ENCODE results near the gene KRTAP4-9. TPM values are rescaled to one million over a fixed set of nuclear protein-coding genes. Genes with fewer than 3 reads are reported as not detected.
"Not testable (repeated sequence)": the region's sequence is repeated elsewhere in the genome, so short reads cannot be mapped to it uniquely, and the experiment has no call there.

The KRTAP4-9 gene
- total and polyA plus RNA-seq, 7 experiments from 2014 or later: not detected

- H3K4me3 ChIP-seq (ENCODE audit: low read length); DNase-seq; ATAC-seq; intact Hi-C loops (cut with micrococcal nuclease); H3K4me1 ChIP-seq (ENCODE audit: control insufficient read depth in 2 of 2, insufficient read depth in 2 of 2, low read length in 2 of 2); H3K27me3 ChIP-seq (ENCODE audit: control insufficient read depth in 2 of 2, insufficient read depth in 2 of 2, low read length in 2 of 2); H3K27ac ChIP-seq (ENCODE audit: low read depth, low read length); POLR2A ChIA-PET; H3K27me3 Mint-ChIP-seq; H3K36me3 ChIP-seq (ENCODE audit: control insufficient read depth in 2 of 3, insufficient read depth in 3 of 3, low read length in 3 of 3); H3K4me3 Mint-ChIP-seq; CTCF ChIA-PET: not testable (repeated sequence)
- Mint-ChIP-seq H3K4me1 (peaks cover 0 to 10% (median 1%) of the 10 kb centered on the region in 7 donors), H3K27ac (peak overlapping the region in 1 of 9 donors; percentile 12), H3K9me3 (peaks cover 13 to 56% (median 29%) of the 10 kb centered on the region in 11 donors), H3K36me3 (peaks cover 2 to 43% (median 28%) of the 10 kb centered on the region in 5 donors)
- peaks cover 0 to 11% (median 0%) of the 10 kb centered on the region in 3 experiments for H3K9me3 ChIP-seq (ENCODE audit: control insufficient read depth in 2 of 3, low read length in 3 of 3)
Measured at GRCh38 chr17:41139865-41140264, 34.7 kb downstream of the KRTAP4-9 start.

GRCh38 chr17:41140360-41141131 is 35.4 kb downstream of the KRTAP4-9 start, which contains the start of gene KRTAP4-6:
Gene KRTAP4-6 (minus strand): TSS chr17:41140544. CDS start chr17:41140487, 57 bp downstream.
- POLR2A ChIA-PET: interaction anchor here (0.5 kb wide), 1 partner anchor 1613 kb away, joined by 3 read pairs; no protein-coding TSS in a partner anchor

GRCh38 chr17:41141361-41141760 is 36.2 kb downstream of the KRTAP4-9 start:
- Histone ChIP-seq H3K27ac (ENCODE audit: low read depth, low read length) (no peak overlapping the region), H3K4me3 (ENCODE audit: low read length) (no peak overlapping the region), H3K4me1 (ENCODE audit: control insufficient read depth in 2 of 2, insufficient read depth in 2 of 2, low read length in 2 of 2) (no peaks in the 10 kb centered on the region), H3K27me3 (ENCODE audit: control insufficient read depth in 2 of 2, insufficient read depth in 2 of 2, low read length in 2 of 2) (no peaks in the 10 kb centered on the region), H3K36me3 (ENCODE audit: control insufficient read depth in 2 of 3, insufficient read depth in 3 of 3, low read length in 3 of 3) (no peaks in the 10 kb centered on the region), H3K9me3 (ENCODE audit: control insufficient read depth in 2 of 3, low read length in 3 of 3) (peaks cover 0 to 11% (median 0%) of the 10 kb centered on the region in 3 experiments)
- H3K27me3 Mint-ChIP-seq: peaks cover 0 to 5% (median 4%) of the 10 kb centered on the region in 5 donors
- ChIA-PET CTCF (interaction anchor here (0.6 kb wide), 1 partner anchor 410 kb away, joined by 3 read pairs; no protein-coding TSS in a partner anchor), POLR2A (no interaction called here)
- no peak for DNase-seq
- H3K27ac Mint-ChIP-seq: no peak overlapping the region
- peaks cover 0 to 6% (median 2%) of the 10 kb centered on the region in 7 donors for H3K4me1 Mint-ChIP-seq
- peaks cover 13 to 61% (median 29%) of the 10 kb centered on the region in 11 donors for H3K9me3 Mint-ChIP-seq
- H3K36me3 Mint-ChIP-seq: peaks cover 2 to 43% (median 28%) of the 10 kb centered on the region in 5 donors
- intact Hi-C loops (cut with micrococcal nuclease): no loop called here
- H3K4me3 Mint-ChIP-seq: no peak overlapping the region
- ATAC-seq: no peak

More at GRCh38 chr17:41140360-41141131, 35.4 kb downstream of the KRTAP4-9 start, which contains the start of gene KRTAP4-6:
- ATAC-seq (no peak), DNase-seq (no peak)
- H3K27me3 ChIP-seq (ENCODE audit: control insufficient read depth in 2 of 2, insufficient read depth in 2 of 2, low read length in 2 of 2): no peaks in the 10 kb centered on the region
- H3K4me1 ChIP-seq (ENCODE audit: control insufficient read depth in 2 of 2, insufficient read depth in 2 of 2, low read length in 2 of 2): no peaks in the 10 kb centered on the region
- intact Hi-C loops (cut with micrococcal nuclease): no loop called here
- H3K27ac ChIP-seq (ENCODE audit: low read depth, low read length): no peak within 1 kb of the TSS
- Mint-ChIP-seq H3K9me3 (peaks cover 13 to 61% (median 29%) of the 10 kb centered on the region in 11 donors), H3K27me3 (peaks cover 0 to 5% (median 4%) of the 10 kb centered on the region in 5 donors), H3K27ac (peak within 1 kb of the TSS in 1 of 9 donors; percentile 12), H3K36me3 (peaks cover 2 to 43% (median 28%) of the 10 kb centered on the region in 5 donors), H3K4me1 (peaks cover 0 to 9% (median 1%) of the 10 kb centered on the region in 7 donors), H3K4me3 (no peak within 1 kb of the TSS)
- H3K36me3 ChIP-seq (ENCODE audit: control insufficient read depth in 2 of 3, insufficient read depth in 3 of 3, low read length in 3 of 3): no peaks in the 10 kb centered on the region
- no peak within 1 kb of the TSS for H3K4me3 ChIP-seq (ENCODE audit: low read length)
- CTCF ChIA-PET: interaction anchor here (0.6 kb wide), 1 partner anchor 411 kb away, joined by 3 read pairs; no protein-coding TSS in a partner anchor
- H3K9me3 ChIP-seq (ENCODE audit: control insufficient read depth in 2 of 3, low read length in 3 of 3): peaks cover 0 to 11% (median 0%) of the 10 kb centered on the region in 3 experiments

- Mint-ChIP-seq H3K4me1 (peaks cover 0 to 8% (median 4%) of the 10 kb centered on the region in 7 donors), H3K36me3 (peaks cover 0 to 27% (median 16%) of the 10 kb centered on the region in 5 donors), H3K9me3 (peaks cover 9 to 47% (median 21%) of the 10 kb centered on the region in 11 donors), H3K4me3 (no peak overlapping the region), H3K27me3 (peaks cover 0 to 8% (median 0%) of the 10 kb centered on the region in 5 donors), H3K27ac (no peak overlapping the region)
- H3K27me3 ChIP-seq (ENCODE audit: control insufficient read depth in 2 of 2, insufficient read depth in 2 of 2, low read length in 2 of 2): no peaks in the 10 kb centered on the region
- DNase-seq (no peak), ATAC-seq (no peak)
- H3K4me1 ChIP-seq (ENCODE audit: control insufficient read depth in 2 of 2, insufficient read depth in 2 of 2, low read length in 2 of 2): no peaks in the 10 kb centered on the region
- H3K4me3 ChIP-seq (ENCODE audit: low read length): no peak overlapping the region
- H3K27ac ChIP-seq (ENCODE audit: low read depth, low read length): no peak overlapping the region
- intact Hi-C loops (cut with micrococcal nuclease): no loop called here
- no peaks in the 10 kb centered on the region for H3K36me3 ChIP-seq (ENCODE audit: control insufficient read depth in 2 of 3, insufficient read depth in 3 of 3, low read length in 3 of 3)
- CTCF ChIA-PET: no interaction called here
- POLR2A ChIA-PET: no interaction called here
- H3K9me3 ChIP-seq (ENCODE audit: control insufficient read depth in 2 of 3, low read length in 3 of 3): peaks cover 0 to 11% (median 0%) of the 10 kb centered on the region in 3 experiments
Measured at GRCh38 chr17:41144846-41145245, 39.7 kb downstream of the KRTAP4-9 start.

GRCh38 chr17:41145261-41145660 is 40.1 kb downstream of the KRTAP4-9 start:
- peaks cover 9 to 44% (median 21%) of the 10 kb centered on the region in 11 donors for H3K9me3 Mint-ChIP-seq
- DNase-seq (no peak), ATAC-seq (no peak)
- H3K36me3 Mint-ChIP-seq: peaks cover 0 to 26% (median 16%) of the 10 kb centered on the region in 5 donors
- H3K9me3 ChIP-seq (ENCODE audit: control insufficient read depth in 2 of 3, low read length in 3 of 3): peaks cover 0 to 8% (median 0%) of the 10 kb centered on the region in 3 experiments
- no peaks in the 10 kb centered on the region for H3K4me1 ChIP-seq (ENCODE audit: control insufficient read depth in 2 of 2, insufficient read depth in 2 of 2, low read length in 2 of 2)
- H3K27me3 ChIP-seq (ENCODE audit: control insufficient read depth in 2 of 2, insufficient read depth in 2 of 2, low read length in 2 of 2): no peaks in the 10 kb centered on the region
- no peak overlapping the region for H3K4me3 ChIP-seq (ENCODE audit: low read length)
- peaks cover 0 to 8% (median 0%) of the 10 kb centered on the region in 5 donors for H3K27me3 Mint-ChIP-seq
- CTCF ChIA-PET: no interaction called here
- peaks cover 0 to 8% (median 4%) of the 10 kb centered on the region in 7 donors for H3K4me1 Mint-ChIP-seq
- H3K36me3 ChIP-seq (ENCODE audit: control insufficient read depth in 2 of 3, insufficient read depth in 3 of 3, low read length in 3 of 3): no peaks in the 10 kb centered on the region
- intact Hi-C loops (cut with micrococcal nuclease): no loop called here
- no peak overlapping the region for H3K27ac ChIP-seq (ENCODE audit: low read depth, low read length)
- POLR2A ChIA-PET: no interaction called here
- H3K27ac Mint-ChIP-seq: no peak overlapping the region
- no peak overlapping the region for H3K4me3 Mint-ChIP-seq

GRCh38 chr17:41147531-41148204 is 42.5 kb downstream of the KRTAP4-9 start:
- intact Hi-C loops (cut with micrococcal nuclease): no loop called here

More at GRCh38 chr17:41147531-41148204, 42.5 kb downstream of the KRTAP4-9 start:
- peak overlapping the region in 2 of 9 donors; percentile 4 to 61 for H3K27ac Mint-ChIP-seq
- H3K27ac ChIP-seq (ENCODE audit: low read depth, low read length): no peak overlapping the region
- CTCF ChIA-PET: no interaction called here
- H3K4me3 Mint-ChIP-seq: no peak overlapping the region
- no peak overlapping the region for H3K4me3 ChIP-seq (ENCODE audit: low read length)
- no peak for ATAC-seq
- H3K27me3 ChIP-seq (ENCODE audit: control insufficient read depth in 2 of 2, insufficient read depth in 2 of 2, low read length in 2 of 2): no peaks in the 10 kb centered on the region
- H3K36me3 Mint-ChIP-seq: peaks cover 0 to 15% (median 8%) of the 10 kb centered on the region in 5 donors
- POLR2A ChIA-PET: no interaction called here
- peaks cover 0 to 8% (median 4%) of the 10 kb centered on the region in 7 donors for H3K4me1 Mint-ChIP-seq
- no peaks in the 10 kb centered on the region for H3K36me3 ChIP-seq (ENCODE audit: control insufficient read depth in 2 of 3, insufficient read depth in 3 of 3, low read length in 3 of 3)
- peaks cover 0 to 6% (median 0%) of the 10 kb centered on the region in 3 experiments for H3K9me3 ChIP-seq (ENCODE audit: control insufficient read depth in 2 of 3, low read length in 3 of 3)
- H3K4me1 ChIP-seq (ENCODE audit: control insufficient read depth in 2 of 2, insufficient read depth in 2 of 2, low read length in 2 of 2): no peaks in the 10 kb centered on the region
- DNase-seq: no peak
- peaks cover 0 to 8% (median 0%) of the 10 kb centered on the region in 5 donors for H3K27me3 Mint-ChIP-seq
- H3K9me3 Mint-ChIP-seq: peaks cover 7 to 22% (median 9%) of the 10 kb centered on the region in 11 donors
